Measurements from ENCODE around the gene FHOD3.

DNA sequence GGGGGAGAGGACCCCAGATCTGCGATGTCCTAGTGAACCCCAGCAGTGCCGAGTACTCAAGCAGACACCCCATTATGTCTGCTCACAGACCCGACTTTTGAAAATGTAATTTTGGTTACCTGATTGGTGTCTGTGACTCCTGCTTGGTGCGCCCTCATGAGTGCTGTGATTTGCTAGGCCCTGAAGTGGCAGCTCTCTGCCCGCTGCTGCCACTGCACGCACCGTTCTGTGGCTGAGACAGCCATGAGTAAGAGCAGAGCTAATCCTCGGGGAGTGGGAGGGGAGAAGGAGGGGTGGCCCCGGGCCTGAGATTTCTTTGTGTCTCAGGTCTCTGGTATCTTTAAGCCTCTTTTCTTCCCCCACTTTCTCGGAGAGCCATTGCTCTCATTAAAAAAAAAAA, 18.2 kb downstream of the FHOD3 start:
- no peak for TF ChIP-seq EP300 (IDR thresholded peaks at IDR 0.05; ENCODE audit: borderline replicate concordance in 1 of 2, low read depth in 2 of 2, low read length in 2 of 2)
- TF ChIP-seq YY1 (IDR thresholded peaks at IDR 0.05; ENCODE audit: low read depth, low read length): no peak
- no peak for TF ChIP-seq RFX5 (IDR thresholded peaks at IDR 0.05; ENCODE audit: borderline replicate concordance, low read depth, low read length)
- no peak for TF ChIP-seq EZH2 (IDR thresholded peaks at IDR 0.05; ENCODE audit: low read depth, low read length, severe bottlenecking)
- no peak for TF ChIP-seq POLR2AphosphoS5 (IDR thresholded peaks at IDR 0.05; ENCODE audit: low read depth, low read length)
- no peak for TF ChIP-seq CTCF (IDR thresholded peaks at IDR 0.05; ENCODE audit: control extremely low read depth in 1 of 3, insufficient read depth in 1 of 3, low read depth in 1 of 3, low read length in 3 of 3)
- no peak for TF ChIP-seq POLR2A (IDR thresholded peaks at IDR 0.05; ENCODE audit: control extremely low read depth in 1 of 2, low read depth in 2 of 2, low read length in 2 of 2)
- no peak for TF ChIP-seq E2F6 (IDR thresholded peaks at IDR 0.05)
- TF ChIP-seq ZNF274 (IDR thresholded peaks at IDR 0.05; ENCODE audit: borderline replicate concordance, extremely low read depth, low read length): no peak
- TF ChIP-seq JUND (IDR thresholded peaks at IDR 0.05; ENCODE audit: low read length): no peak
- TF ChIP-seq FOSL1 (IDR thresholded peaks at IDR 0.05; ENCODE audit: insufficient read depth, low read depth, low read length): no peak
